ENCODE results near the gene GLIS1.

DNA sequence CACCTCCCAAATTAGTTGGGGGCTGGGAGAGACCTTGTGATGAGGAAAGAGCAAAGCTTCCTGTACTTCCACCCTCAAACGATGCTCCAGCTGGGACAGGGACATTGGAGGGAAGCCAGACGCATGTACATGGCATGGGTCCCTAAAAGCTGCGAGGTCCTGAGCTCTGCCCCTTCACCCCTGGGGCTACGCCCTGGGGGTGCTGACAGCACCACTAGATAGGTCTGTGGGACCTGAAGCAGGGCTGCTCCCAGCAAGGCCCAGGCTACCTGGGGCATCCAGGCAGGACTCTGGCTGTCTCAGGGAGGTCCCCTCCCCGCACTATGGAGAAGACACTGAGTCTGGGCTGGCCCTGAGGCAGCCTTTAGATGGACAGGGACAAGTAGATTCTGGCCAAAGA lies 196.4 kb downstream of the GLIS1 start:
- no peak for TF ChIP-seq CTCF (IDR thresholded peaks at IDR 0.05)
- TF ChIP-seq POLR2A (IDR thresholded peaks at IDR 0.05) = no peak
- TF ChIP-seq POLR2AphosphoS5 (IDR thresholded peaks at IDR 0.05) = no peak
- no peak for TF ChIP-seq EP300 (IDR thresholded peaks at IDR 0.05)
